Prostate gland (tissue), 2 donors: ENCODE measurements around the gene NID2. TPM values are rescaled to one million over a fixed set of nuclear protein-coding genes. Genes with fewer than 3 reads are reported as not detected.

ENCODE experiments used
- DNase-seq: peaks from one replicate; pipeline ENCODE4 v3.0.0-alpha.2; 2019; ENCODE audit warnings: low spot score
- H3K27ac ChIP-seq, 2 donors: fragments of 200-600 bp; sonication (generic); 2 replicates each; pipeline ENCODE4 v1.5.1; 2017 to 2019
- H3K27me3 ChIP-seq: fragments of 200-600 bp; sonication (generic); replicated peaks from 2 replicates; pipeline ENCODE4 v1.5.1; 2019; ENCODE audit not compliant: insufficient read depth
- H3K36me3 ChIP-seq, 2 donors: fragments of 200-600 bp; sonication (generic); 1 replicate in 1 of 2; 2 replicates in 1 of 2; pipeline versions ENCODE4 v1.5.1 to v1.8.1; 2017 to 2019
- H3K4me1 ChIP-seq: fragments of 200-600 bp; sonication (generic); replicated peaks from 2 replicates; pipeline ENCODE4 v1.5.1; 2019
- H3K4me3 ChIP-seq, 2 donors: fragments of 200-600 bp; sonication (generic); 2 replicates each; pipeline ENCODE4 v1.5.1; 2017 to 2019
- H3K9me3 ChIP-seq: fragments of 200-600 bp; sonication (generic); 2 replicates; pipeline ENCODE4 v1.5.1; 2017
- POLR2A ChIP-seq: fragments of 450-650 bp; IDR thresholded peaks from one replicate; pipeline ENCODE4 v1.6.1; 2016; ENCODE audit warnings: antibody characterized with exemption, mild to moderate bottlenecking
- POLR2AphosphoS5 ChIP-seq: sonication (generic); formaldehyde crosslinking; IDR thresholded peaks from one replicate; pipeline ENCODE4 v1.6.1; 2017; ENCODE audit warnings: antibody characterized with exemption
- WGBS: methylation state at CpG from one replicate; pipeline ENCODE4 v1.1.5; 2018; 5-methylcytosine and 5-hydroxymethylcytosine counted together
- intact Hi-C: fragments of 100-400 bp; cut with DNase I; formaldehyde crosslinking; loops from one replicate; pipeline ENCODE4 v1.14.2; 2022
- total RNA-seq, 2 donors: library from RNA; depleted of rRNA; stranded (reverse); fragments of >200 nt; gene quantifications; one replicate each; pipeline ENCODE4 v1.1.0, GENCODE V29; 2016
- TF ChIP-seq, protein P1 (sequence below), 4 experiments: fragments of 200-600 bp in 2 of 4; fragments of 450-650 bp in 2 of 4; sonication (generic) in 2 of 4; IDR thresholded peaks; 1 replicate in 3 of 4; 2 replicates in 1 of 4; pipeline ENCODE4 v1.5.1; 2016 to 2019; ENCODE audit warnings: antibody characterized with exemption in 4 of 4, mild to moderate bottlenecking in 2 of 4, moderate library complexity in 2 of 4

NID2 gene
- total RNA-seq, 2 donors from 2014 or later = 6.9 to 17.2 TPM

DNA sequence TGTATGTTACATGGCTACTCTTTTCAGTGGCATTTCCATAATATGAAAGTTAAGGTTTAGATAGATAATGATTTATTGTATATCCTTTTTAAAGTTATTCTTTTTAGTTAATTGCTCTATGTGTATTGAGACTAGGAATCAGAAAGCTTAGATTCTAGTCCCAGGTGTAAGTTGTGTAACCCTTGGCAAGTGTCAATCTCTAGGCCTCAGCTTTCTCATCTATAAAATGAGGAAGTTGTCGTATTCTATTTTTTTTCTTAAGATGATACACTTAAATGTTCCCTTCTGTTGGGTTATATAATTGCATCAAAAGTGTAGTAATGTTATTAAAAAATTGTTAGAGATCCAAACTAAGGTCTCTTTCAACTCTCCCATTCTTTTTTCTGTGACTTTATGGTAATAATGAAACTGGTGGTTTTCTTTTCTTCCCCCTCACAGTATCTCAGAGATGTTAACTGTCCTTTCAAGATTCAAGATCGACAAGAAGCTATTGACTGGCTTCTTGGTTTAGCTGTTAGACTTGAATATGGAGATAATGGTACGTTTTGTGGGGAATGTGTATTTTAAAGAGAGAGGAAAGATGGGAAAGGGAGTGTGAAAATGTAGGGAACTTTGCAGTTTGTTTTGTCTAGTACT, 75.5 kb downstream of the NID2 start:
- TF ChIP-seq POLR2A (no peak), POLR2AphosphoS5 (no peak)
- TF ChIP-seq, protein P1, sequence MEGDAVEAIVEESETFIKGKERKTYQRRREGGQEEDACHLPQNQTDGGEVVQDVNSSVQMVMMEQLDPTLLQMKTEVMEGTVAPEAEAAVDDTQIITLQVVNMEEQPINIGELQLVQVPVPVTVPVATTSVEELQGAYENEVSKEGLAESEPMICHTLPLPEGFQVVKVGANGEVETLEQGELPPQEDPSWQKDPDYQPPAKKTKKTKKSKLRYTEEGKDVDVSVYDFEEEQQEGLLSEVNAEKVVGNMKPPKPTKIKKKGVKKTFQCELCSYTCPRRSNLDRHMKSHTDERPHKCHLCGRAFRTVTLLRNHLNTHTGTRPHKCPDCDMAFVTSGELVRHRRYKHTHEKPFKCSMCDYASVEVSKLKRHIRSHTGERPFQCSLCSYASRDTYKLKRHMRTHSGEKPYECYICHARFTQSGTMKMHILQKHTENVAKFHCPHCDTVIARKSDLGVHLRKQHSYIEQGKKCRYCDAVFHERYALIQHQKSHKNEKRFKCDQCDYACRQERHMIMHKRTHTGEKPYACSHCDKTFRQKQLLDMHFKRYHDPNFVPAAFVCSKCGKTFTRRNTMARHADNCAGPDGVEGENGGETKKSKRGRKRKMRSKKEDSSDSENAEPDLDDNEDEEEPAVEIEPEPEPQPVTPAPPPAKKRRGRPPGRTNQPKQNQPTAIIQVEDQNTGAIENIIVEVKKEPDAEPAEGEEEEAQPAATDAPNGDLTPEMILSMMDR (IDR thresholded peaks at IDR 0.05) = no peak
- no peak overlapping the region for H3K4me3 ChIP-seq
- no peaks in the 10 kb centered on the region for H3K9me3 ChIP-seq
- intact Hi-C loops = loop anchor here (10.0 kb wide), 1 partner anchor 481 kb away; no protein-coding TSS in a partner anchor
- no peaks in the 10 kb centered on the region for H3K36me3 ChIP-seq
- no peak overlapping the region for H3K27ac ChIP-seq
- H3K4me1 ChIP-seq = peaks cover 4% of the 10 kb centered on the region
- no peaks in the 10 kb centered on the region for H3K27me3 ChIP-seq
- WGBS = 69% methylated on average over 3 of the region's 3 CpGs
- DNase-seq = no peak

- H3K36me3 ChIP-seq = no peaks in the 10 kb centered on the region
- TF ChIP-seq POLR2AphosphoS5 = no peak
- TF ChIP-seq, protein P1 (IDR thresholded peaks at IDR 0.05) = no peak
- TF ChIP-seq POLR2A = no peak
- no peaks in the 10 kb centered on the region for H3K27me3 ChIP-seq
- H3K4me3 ChIP-seq = peak overlapping the region in 1 of 2 donors; percentile 64
- no peak for DNase-seq
- H3K9me3 ChIP-seq = no peaks in the 10 kb centered on the region
- intact Hi-C loops = loop anchor here (10.0 kb wide), 1 partner anchor 484 kb away; no protein-coding TSS in a partner anchor
- WGBS = 71% methylated on average over 3 of the region's 3 CpGs
- H3K4me1 ChIP-seq = peaks cover 4% of the 10 kb centered on the region
- no peak overlapping the region for H3K27ac ChIP-seq
Measured at GRCh38 chr14:51990488-51990887, 78.4 kb downstream of the NID2 start.

DNA sequence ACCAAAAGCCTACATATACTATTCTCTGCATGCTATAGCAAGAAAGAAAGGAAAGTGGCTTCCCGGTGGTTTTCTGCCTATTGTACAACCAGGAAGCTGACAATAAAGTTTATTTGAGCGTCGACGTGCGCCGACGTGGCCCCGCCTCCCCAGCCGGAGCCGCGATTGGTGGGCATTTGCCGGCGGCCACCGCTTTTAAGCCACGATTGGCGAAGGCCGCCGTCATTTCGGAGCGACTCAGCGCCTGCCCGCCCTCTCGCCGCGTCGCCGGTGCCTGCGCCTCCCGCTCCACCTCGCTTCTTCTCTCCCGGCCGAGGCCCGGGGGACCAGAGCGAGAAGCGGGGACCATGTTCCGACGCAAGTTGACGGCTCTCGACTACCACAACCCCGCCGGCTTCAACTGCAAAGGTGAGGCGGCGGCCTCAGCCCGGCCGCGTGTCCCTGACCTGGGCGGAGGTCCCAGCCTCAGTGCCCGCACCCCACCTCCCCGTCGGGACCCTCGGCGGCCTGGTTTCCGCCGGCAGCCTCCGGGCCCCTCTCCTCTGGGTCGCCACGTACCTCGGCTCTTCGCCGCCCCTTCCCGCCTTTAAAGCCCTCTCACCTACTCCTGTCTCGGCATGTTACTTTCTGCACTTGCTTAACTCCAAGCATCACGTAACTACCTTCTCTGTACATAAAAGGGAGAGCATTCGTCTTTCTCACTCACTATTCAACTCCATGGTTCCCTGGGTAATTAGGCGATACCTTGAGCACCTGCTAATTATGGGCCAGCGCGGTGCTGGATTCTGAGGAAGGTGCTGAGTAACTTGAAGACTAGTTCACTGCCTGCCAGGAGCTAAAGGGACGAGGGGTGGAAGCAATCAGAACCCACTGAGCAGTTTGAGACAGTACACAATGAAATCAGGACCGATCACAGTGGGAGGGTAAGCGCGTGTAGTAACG, 79.3 kb downstream of the NID2 start, which contains the start of gene RTRAF:
Gene RTRAF (plus strand): TSS at position 254 of the 942 bp plus-strand sequence. CDS start 94 bp downstream, at position 348.
- Histone ChIP-seq H3K4me3 (peak within 1 kb of the TSS; percentile 64 to 87), H3K4me1 (peaks cover 4% of the 10 kb centered on the region), H3K36me3 (no peaks in the 10 kb centered on the region), H3K27ac (peak within 1 kb of the TSS; percentile 76 to 86), H3K9me3 (no peaks in the 10 kb centered on the region), H3K27me3 (no peaks in the 10 kb centered on the region)
- TF ChIP-seq POLR2A = peak; percentile 68
- TF ChIP-seq, protein P1 (IDR thresholded peaks at IDR 0.05) = peak in 1 of 4 experiments; percentile 31
- peak; percentile 97 for TF ChIP-seq POLR2AphosphoS5
- peak; percentile 94 for DNase-seq
- intact Hi-C loops = loop anchor here (10.0 kb wide), 1 partner anchor 485 kb away; no protein-coding TSS in a partner anchor
- WGBS = under 1% methylated on average over 72 of the region's 72 CpGs

- peaks cover 4% of the 10 kb centered on the region for H3K4me1 ChIP-seq
- no peaks in the 10 kb centered on the region for H3K27me3 ChIP-seq
- H3K36me3 ChIP-seq = no peaks in the 10 kb centered on the region
- WGBS = 62% methylated on average over 1 of the region's 1 CpG
- TF ChIP-seq POLR2A = no peak
- TF ChIP-seq POLR2AphosphoS5 = no peak
- TF ChIP-seq, protein P1 (IDR thresholded peaks at IDR 0.05) = no peak
- no peak overlapping the region for H3K27ac ChIP-seq
- DNase-seq = no peak
- intact Hi-C loops = no loop called here
- no peak overlapping the region for H3K4me3 ChIP-seq
- no peaks in the 10 kb centered on the region for H3K9me3 ChIP-seq
Measured at GRCh38 chr14:51988221-51988620, 80.6 kb downstream of the NID2 start.
